Omental fat pad (tissue), 4 donors: Measurements from ENCODE around the gene ACVR1. TPM values are rescaled to one million over a fixed set of nuclear protein-coding genes. Genes with fewer than 3 reads are reported as not detected.

ENCODE experiments used
- ATAC-seq: fragments of 150-250 bp; one replicate; pipeline ENCODE4 v1.9.1; 2016; ENCODE audit warnings: mild to moderate bottlenecking, moderate library complexity; ENCODE audit not compliant: low FRiP score
- DNase-seq: peaks from one replicate; pipeline ENCODE4 v3.0.0-alpha.2; 2019; ENCODE audit warnings: low spot score
- CTCF ChIP-seq, 3 donors: fragments of 450-650 bp; IDR thresholded peaks; one replicate each; pipeline ENCODE4 v1.5.1; 2016 to 2017; ENCODE audit warnings: antibody characterized with exemption in 3 of 3, mild to moderate bottlenecking in 3 of 3, moderate library complexity in 2 of 3
- total RNA-seq, 4 donors: library from RNA; depleted of rRNA; stranded (reverse); fragments of >200 nt; gene quantifications; one replicate each; pipeline ENCODE4 v1.1.0, GENCODE V29; 2016

ACVR1 gene
- total RNA-seq, 4 donors from 2014 or later: 22.7 to 37.7 (median 28.2) TPM

DNA sequence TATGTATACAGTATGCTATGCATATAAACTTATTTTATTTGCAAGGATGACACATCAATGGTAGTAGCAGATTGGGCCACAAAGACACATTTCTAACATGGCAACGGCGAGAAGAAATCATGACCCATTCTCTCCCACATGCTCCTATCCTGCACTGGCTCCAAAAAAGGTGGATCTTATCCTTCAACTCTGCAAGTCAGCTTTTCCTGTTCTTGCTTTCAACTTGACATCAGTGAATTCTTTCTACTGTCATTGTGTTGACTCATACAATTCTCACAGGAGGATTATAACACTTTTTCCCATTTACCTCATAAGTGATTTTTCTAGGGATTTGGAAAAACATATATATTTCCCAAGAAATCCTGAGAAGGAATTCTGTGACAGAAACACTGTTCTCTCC, 53.1 kb downstream of the ACVR1 start:
- no peak for TF ChIP-seq CTCF (IDR thresholded peaks at IDR 0.05)
- ATAC-seq (peak; percentile 67), DNase-seq (no peak)

DNA sequence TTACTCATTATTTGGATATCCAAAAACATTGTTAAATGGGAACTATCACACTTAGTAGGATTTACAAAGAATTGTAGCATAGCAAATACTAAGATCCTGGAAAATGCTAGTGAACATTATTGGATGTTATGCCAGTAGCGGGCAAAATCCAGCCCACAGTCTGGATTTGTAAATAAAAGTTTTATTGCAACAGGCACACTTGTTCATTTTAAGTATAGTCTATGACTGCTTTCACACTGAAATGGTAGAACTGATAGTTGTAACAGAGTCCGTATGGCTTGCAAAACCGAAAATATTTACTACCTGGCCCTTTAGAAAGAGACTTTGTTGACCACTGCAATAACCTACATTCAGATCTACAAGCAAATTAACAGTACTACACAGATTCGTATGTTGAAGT, 53.6 kb downstream of the ACVR1 start:
- TF ChIP-seq CTCF (IDR thresholded peaks at IDR 0.05): no peak
- DNase-seq: no peak
- no peak for ATAC-seq

DNA sequence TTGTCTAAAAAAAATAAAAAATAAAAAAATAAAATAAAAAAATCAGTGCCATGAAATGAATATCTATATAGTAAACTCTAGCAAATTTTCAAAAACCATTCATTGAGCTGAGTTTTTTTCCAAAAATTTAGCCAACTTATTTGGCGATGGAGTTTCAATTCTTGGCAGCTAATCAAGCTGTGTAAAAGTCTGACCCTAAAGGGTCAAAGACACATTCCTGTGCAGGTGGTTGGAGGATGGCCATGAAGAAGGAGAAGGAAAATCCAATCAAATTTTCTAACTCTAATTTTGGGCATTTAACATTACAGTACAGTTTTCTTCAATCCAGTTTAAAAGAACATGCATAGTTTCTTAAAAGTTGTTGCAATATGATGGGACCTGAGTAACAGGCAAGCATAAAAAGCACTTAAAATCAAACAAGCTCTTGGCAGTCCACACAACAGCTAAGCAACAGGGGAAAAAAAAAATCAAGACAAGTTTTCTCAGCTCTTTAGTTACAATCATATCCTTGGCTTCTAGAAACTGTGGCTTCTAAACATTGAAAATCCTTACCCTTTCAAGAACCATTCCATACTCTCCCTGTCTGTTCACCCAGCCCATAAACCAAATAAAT, 54.5 kb downstream of the ACVR1 start:
- no peak for TF ChIP-seq CTCF (IDR thresholded peaks at IDR 0.05)
- ATAC-seq (no peak), DNase-seq (no peak)

- ATAC-seq: no peak
- no peak for TF ChIP-seq CTCF (IDR thresholded peaks at IDR 0.05)
These were observed 55.9 kb downstream of the ACVR1 start for GRCh38 chr2:157820193-157820592.

DNA sequence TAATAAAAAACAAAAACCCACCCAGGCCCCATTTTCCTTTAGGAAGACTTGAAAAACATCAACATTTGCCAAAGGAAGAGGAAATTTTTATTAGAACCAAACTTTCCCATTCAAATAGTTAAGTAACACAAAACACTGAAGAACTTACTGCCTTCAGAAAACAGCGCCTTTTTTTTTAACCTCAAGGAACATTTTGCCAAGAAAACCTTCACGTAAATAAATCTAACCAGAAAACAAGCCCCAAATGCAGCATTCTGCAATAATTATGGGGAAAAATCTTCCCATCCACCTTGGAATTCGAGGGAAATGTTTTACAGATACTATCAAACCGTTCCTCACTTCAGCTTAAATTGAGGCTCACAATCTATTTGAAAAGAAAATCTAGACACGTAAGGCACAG, 56.4 kb downstream of the ACVR1 start:
- no peak for ATAC-seq
- TF ChIP-seq CTCF (IDR thresholded peaks at IDR 0.05): no peak
- DNase-seq: no peak

More at GRCh38 chr2:157820193-157820592, 55.9 kb downstream of the ACVR1 start:
- DNase-seq: no peak

GRCh38 chr2:157818227-157818626, 57.9 kb downstream of the ACVR1 start:
- no peak for ATAC-seq
- no peak for TF ChIP-seq CTCF (IDR thresholded peaks at IDR 0.05)
- no peak for DNase-seq

GRCh38 chr2:157815421-157815820, 60.7 kb downstream of the ACVR1 start:
- TF ChIP-seq CTCF (IDR thresholded peaks at IDR 0.05): no peak
- ATAC-seq (no peak), DNase-seq (no peak)
